Coronary artery (tissue), 2 donors: ENCODE results near the gene RTRAF.
A peak's percentile ranks its signal among the peaks of the same experiment; 100 is the strongest.

ENCODE experiments used
- DNase-seq: peaks from one replicate; pipeline ENCODE4 v3.0.0-alpha.2; 2017; ENCODE audit warnings: low spot score
- H3K27ac ChIP-seq, 2 donors: fragments of 200-600 bp; sonication (generic); one replicate each; pipeline ENCODE4 v1.5.1; 2016 to 2019
- H3K4me3 ChIP-seq: fragments of 200-600 bp; sonication (generic); 2 replicates; pipeline ENCODE4 v1.5.1; 2016; ENCODE audit warnings: mild to moderate bottlenecking, moderate library complexity
- CTCF ChIP-seq: fragments of 200-600 bp; sonication (generic); IDR thresholded peaks from one replicate; pipeline ENCODE4 v1.5.1; 2019; ENCODE audit warnings: antibody characterized with exemption

The RTRAF gene

DNA sequence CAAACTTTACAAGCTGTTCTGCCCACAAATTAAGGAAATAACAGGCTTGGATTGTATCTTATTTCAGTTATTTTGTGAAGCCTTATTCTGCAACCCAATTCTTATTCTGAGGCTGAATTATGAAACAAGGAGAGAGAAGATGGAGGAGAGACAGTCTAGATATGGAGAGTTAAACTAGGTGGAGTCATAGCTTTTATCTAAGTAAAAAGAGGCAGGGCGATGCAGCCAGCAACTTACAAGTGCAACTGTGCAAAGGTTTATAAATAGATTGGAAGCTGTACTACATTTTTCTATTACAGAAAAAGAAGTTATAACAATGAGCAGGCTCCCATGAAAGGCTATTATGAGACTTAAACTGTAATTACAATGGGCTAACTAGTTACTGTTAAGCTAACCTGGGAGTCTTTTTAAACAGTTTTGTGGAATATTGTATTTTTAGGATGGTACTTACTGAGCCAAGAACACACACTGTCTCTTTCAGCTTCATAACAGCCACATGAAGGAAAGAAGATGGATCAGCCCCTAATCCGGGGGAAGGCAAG lies 57.1 kb downstream of the RTRAF start:
- DNase-seq, result no peak
- H3K27ac ChIP-seq, result peak overlapping the region in 1 of 2 donors; percentile 35
- TF ChIP-seq CTCF, result no peak

GRCh38 chr14:52048116-52048515 lies 58.8 kb downstream of the RTRAF start:
- peak overlapping the region in 1 of 2 donors; percentile 15 for H3K27ac ChIP-seq
- TF ChIP-seq CTCF, result no peak
- H3K4me3 ChIP-seq, result no peak overlapping the region
- DNase-seq, result no peak

More for the DNA sequence above, 57.1 kb downstream of the RTRAF start:
- H3K4me3 ChIP-seq, result no peak overlapping the region

- Histone ChIP-seq H3K4me3 (no peak overlapping the region), H3K27ac (peak overlapping the region in 1 of 2 donors; percentile 24)
- DNase-seq, result no peak
Observed at GRCh38 chr14:52048641-52049204, 59.4 kb downstream of the RTRAF start.

GRCh38 chr14:52049271-52049670 lies 59.9 kb downstream of the RTRAF start:
- TF ChIP-seq CTCF, result no peak
- no peak overlapping the region for H3K4me3 ChIP-seq
- H3K27ac ChIP-seq, result no peak overlapping the region
- DNase-seq, result no peak

More at GRCh38 chr14:52048641-52049204, 59.4 kb downstream of the RTRAF start:
- no peak for TF ChIP-seq CTCF

GRCh38 chr14:52049721-52050588 lies 60.6 kb downstream of the RTRAF start:
- no peak for TF ChIP-seq CTCF
- Histone ChIP-seq H3K27ac (peak overlapping the region in 1 of 2 donors; percentile 57), H3K4me3 (no peak overlapping the region)
- no peak for DNase-seq

DNA sequence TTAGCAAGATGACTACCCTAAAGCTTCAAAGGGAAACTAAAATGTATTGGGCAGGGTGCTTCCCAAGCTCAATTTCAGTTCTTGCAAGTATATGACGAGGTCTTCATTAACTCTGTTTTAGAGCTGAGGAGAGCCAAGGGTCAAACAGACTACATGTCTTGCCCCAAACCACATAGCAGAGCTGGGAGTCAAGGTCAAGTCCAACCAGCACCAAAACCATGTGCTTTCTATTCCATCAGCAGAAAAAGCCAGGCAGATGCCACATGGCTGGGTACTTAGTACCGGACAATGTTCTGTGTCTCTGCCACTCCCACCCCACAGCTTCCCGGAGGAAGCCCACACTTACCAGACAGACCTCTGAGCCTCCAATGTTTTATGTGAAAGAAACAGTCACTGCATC lies 61.9 kb downstream of the RTRAF start:
- no peak for DNase-seq
- TF ChIP-seq CTCF, result no peak
- peak overlapping the region; percentile 5 for H3K4me3 ChIP-seq
- peak overlapping the region in 1 of 2 donors; percentile 57 for H3K27ac ChIP-seq
